Brain microvascular endothelial cell (primary cell): ENCODE measurements around the gene MORC1.

Experiments used
- DNase-seq: peaks from one replicate; pipeline ENCODE4 v3.0.0-alpha.2; 2020
- H3K27ac ChIP-seq: fragments of 250-450 bp; sonication (Bioruptor Pico); 2 replicates; pipeline ENCODE4 v1.5.1; 2020; ENCODE audit warnings: mild to moderate bottlenecking, moderate library complexity
- H3K27me3 ChIP-seq: fragments of 250-450 bp; sonication (Bioruptor Pico); replicated peaks from 2 replicates; pipeline ENCODE4 v1.5.1; 2020; ENCODE audit warnings: mild to moderate bottlenecking
- H3K36me3 ChIP-seq: fragments of 250-450 bp; sonication (Bioruptor Pico); replicated peaks from 2 replicates; pipeline ENCODE4 v1.5.1; 2020; ENCODE audit warnings: mild to moderate bottlenecking
- H3K4me3 ChIP-seq: 2 replicates; pipeline ENCODE4 v1.5.1; 2011; ENCODE audit warnings: low read depth, mild to moderate bottlenecking, control low read depth, low read length, moderate library complexity
- CTCF ChIP-seq: IDR thresholded peaks from 2 replicates; pipeline ENCODE4 v1.5.1; 2011; ENCODE audit warnings: low read depth, mild to moderate bottlenecking, moderate library complexity, low read length, control low read depth, inconsistent platforms; ENCODE audit errors: missing control alignments
- in situ Hi-C: cut with HindIII; loops from 2 replicates; pipeline ENCODE4 v1.10.0; 2017; ENCODE audit warnings: low sequenced_read_pairs, low pct_ligation_motif_present

The MORC1 gene

DNA sequence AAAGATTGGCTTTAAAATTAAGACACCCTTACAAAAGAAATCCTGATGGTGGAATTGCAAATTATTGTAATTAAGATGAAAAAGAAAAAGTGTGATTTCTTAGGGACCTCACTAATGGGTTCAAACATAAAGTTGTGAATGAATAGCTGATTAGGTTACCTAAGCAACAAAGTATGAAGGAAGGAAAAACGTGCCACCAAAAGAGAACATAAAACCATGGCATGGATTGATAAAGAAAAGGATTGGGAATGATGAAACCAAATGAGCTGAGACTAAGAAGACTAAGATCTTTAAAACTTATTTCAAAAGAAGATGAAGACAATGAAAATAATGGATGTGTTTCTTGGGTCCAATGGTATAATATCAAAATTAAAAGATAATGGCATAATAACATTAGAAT, 132.1 kb downstream of the MORC1 start:
- Histone ChIP-seq H3K27ac (no peak overlapping the region), H3K4me3 (no peak overlapping the region), H3K27me3 (no peaks in the 10 kb centered on the region), H3K36me3 (no peaks in the 10 kb centered on the region)
- TF ChIP-seq CTCF: no peak
- in situ Hi-C loops: no loop called here
- DNase-seq: no peak

- no peak for DNase-seq
- Histone ChIP-seq H3K27ac (no peak overlapping the region), H3K36me3 (no peaks in the 10 kb centered on the region), H3K27me3 (no peaks in the 10 kb centered on the region), H3K4me3 (no peak overlapping the region)
- TF ChIP-seq CTCF: no peak
- in situ Hi-C loops: no loop called here
These were observed 134.9 kb downstream of the MORC1 start for GRCh38 chr3:108983051-108983450.

GRCh38 chr3:108976058-108976457, 141.9 kb downstream of the MORC1 start:
- no peak for DNase-seq
- Histone ChIP-seq H3K27ac (no peak overlapping the region), H3K27me3 (no peaks in the 10 kb centered on the region), H3K36me3 (no peaks in the 10 kb centered on the region), H3K4me3 (no peak overlapping the region)
- TF ChIP-seq CTCF: no peak
- in situ Hi-C loops: no loop called here

DNA sequence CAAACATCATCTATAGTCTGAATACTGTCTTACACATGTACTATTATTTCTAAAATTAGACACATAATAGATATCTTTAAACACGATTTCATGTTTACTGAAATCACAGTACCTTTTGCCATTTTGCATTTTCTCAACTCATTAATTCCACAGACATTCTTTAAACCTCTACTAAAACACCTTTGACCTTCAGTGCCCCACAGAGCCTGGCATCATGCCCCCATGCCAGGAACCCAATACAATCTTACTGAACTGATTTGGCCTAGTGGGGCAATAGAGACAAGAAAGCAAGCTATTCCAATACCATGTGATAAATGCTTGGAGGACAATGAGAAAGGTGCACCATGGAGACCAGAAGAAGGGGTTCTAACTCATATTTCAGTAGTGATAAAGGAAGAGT, 144.9 kb downstream of the MORC1 start:
- no peak for DNase-seq
- Histone ChIP-seq H3K27ac (no peak overlapping the region), H3K36me3 (no peaks in the 10 kb centered on the region), H3K27me3 (no peaks in the 10 kb centered on the region), H3K4me3 (no peak overlapping the region)
- no peak for TF ChIP-seq CTCF
- in situ Hi-C loops: no loop called here

- Histone ChIP-seq H3K27ac (no peak overlapping the region), H3K4me3 (no peak overlapping the region), H3K27me3 (no peaks in the 10 kb centered on the region), H3K36me3 (no peaks in the 10 kb centered on the region)
- in situ Hi-C loops: no loop called here
- no peak for TF ChIP-seq CTCF
- DNase-seq: no peak
These were observed 145.5 kb downstream of the MORC1 start for GRCh38 chr3:108972482-108972881.

DNA sequence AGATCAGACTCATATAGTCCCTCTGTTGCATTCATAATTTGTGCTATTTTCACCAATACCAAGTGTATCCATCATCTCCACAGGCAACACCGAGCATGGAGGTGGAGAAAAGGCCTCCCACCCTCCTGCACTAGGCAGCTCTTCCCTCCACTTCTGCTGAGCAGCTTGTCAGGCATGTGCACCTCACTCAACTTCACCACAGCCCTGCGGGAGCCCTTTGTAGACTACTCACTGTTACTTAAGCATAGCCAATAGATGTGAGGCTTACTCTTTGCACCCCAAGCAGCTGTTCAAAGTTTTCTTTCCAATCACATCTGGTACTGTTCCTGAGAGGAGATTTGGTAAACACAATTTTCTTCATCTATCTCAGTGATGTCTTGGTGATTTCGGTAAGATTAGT, 147.4 kb downstream of the MORC1 start:
- no peak for DNase-seq
- H3K4me3 ChIP-seq: no peak overlapping the region
- no peaks in the 10 kb centered on the region for H3K36me3 ChIP-seq
- no peak overlapping the region for H3K27ac ChIP-seq
- H3K27me3 ChIP-seq: no peaks in the 10 kb centered on the region
- in situ Hi-C loops: no loop called here
- no peak for TF ChIP-seq CTCF
